Astrocyte of the cerebellum (primary cell): Measurements from ENCODE around the gene PCCA.
"Not testable (repeated sequence)": the region's sequence is repeated elsewhere in the genome, so short reads cannot be mapped to it uniquely, and the experiment has no call there.

ENCODE experiments used
- DNase-seq: peaks from one replicate; pipeline ENCODE4 v3.0.0-alpha.2; 2011; ENCODE audit warnings: low read depth
- H3K4me3 ChIP-seq: 2 replicates; pipeline ENCODE4 v1.5.1; 2011; ENCODE audit warnings: mild to moderate bottlenecking, low read depth, low read length, moderate library complexity
- in situ Hi-C: cut with HindIII; loops from 2 replicates; pipeline ENCODE4 v1.10.0; 2017; ENCODE audit warnings: low sequenced_read_pairs
- TF ChIP-seq, protein P1 (sequence below): IDR thresholded peaks from 2 replicates; pipeline ENCODE4 v1.5.1; 2012; ENCODE audit warnings: low read length, low read depth, moderate library complexity, mild to moderate bottlenecking; ENCODE audit errors: missing control alignments

Gene PCCA

DNA sequence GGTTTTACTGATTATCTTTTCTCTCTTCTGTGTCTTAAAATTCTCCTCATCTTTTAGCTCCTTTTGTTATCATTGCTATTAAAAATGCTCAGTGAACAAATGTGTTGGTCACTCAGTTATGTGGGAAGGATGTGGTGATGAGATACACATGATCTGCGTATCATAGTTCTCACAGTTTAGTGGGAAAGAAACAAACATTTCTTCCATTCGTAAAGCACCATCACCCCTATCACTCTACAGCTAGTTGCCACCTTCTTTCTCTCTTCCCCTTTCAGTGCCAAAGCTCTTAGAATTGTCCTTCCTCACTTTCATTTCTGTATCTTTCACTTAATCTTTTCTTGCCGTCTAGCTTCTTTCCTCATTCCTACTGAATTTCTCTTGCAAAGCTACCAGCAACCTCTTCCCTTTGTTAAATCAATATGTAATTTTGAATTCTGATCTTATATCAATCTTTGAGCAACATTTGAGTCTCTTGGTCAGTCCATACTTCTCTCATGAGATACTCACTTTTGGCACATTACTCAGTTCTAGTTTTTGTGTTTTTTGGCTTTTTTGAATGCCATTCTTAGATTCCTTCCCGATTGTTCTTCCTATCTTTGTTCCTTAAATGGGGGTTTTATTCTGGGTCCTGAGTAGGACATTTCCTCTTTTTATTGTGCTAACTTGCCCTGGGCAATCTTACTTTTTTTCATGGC lies 122.3 kb downstream of the PCCA start:
- in situ Hi-C loops = no loop called here
- TF ChIP-seq, protein P1, sequence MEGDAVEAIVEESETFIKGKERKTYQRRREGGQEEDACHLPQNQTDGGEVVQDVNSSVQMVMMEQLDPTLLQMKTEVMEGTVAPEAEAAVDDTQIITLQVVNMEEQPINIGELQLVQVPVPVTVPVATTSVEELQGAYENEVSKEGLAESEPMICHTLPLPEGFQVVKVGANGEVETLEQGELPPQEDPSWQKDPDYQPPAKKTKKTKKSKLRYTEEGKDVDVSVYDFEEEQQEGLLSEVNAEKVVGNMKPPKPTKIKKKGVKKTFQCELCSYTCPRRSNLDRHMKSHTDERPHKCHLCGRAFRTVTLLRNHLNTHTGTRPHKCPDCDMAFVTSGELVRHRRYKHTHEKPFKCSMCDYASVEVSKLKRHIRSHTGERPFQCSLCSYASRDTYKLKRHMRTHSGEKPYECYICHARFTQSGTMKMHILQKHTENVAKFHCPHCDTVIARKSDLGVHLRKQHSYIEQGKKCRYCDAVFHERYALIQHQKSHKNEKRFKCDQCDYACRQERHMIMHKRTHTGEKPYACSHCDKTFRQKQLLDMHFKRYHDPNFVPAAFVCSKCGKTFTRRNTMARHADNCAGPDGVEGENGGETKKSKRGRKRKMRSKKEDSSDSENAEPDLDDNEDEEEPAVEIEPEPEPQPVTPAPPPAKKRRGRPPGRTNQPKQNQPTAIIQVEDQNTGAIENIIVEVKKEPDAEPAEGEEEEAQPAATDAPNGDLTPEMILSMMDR = no peak
- H3K4me3 ChIP-seq = no peak overlapping the region
- no peak for DNase-seq

DNA sequence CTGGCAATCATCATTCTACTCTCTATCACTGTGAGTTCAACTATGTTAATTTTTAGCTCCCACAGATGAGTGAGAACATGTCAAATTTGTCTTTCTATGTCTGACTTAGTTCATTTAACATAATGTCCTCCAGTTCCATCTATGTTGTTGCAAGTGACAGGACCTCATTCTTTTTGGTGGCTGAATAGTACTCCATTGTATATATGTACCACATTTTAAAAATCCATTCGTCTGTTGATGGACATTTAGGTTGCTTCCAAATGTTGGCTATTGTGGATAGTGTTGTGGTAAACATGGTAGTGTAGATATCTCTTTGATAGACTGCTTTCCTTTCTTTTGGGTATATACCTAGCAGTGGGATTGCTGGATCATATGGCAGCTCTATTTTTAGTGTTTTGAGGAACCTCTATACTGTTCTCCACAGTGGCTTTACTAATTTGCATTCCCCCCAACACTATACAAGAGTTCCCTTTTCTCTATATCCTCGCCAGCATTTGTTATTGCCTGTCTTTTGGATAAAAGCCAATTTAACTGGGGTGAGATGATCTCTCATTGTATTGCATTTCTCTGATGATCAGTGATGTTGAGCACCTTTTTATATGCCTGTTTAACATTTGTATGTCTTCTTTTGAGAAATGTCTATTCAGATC lies 124.1 kb downstream of the PCCA start:
- in situ Hi-C loops = no loop called here

DNA sequence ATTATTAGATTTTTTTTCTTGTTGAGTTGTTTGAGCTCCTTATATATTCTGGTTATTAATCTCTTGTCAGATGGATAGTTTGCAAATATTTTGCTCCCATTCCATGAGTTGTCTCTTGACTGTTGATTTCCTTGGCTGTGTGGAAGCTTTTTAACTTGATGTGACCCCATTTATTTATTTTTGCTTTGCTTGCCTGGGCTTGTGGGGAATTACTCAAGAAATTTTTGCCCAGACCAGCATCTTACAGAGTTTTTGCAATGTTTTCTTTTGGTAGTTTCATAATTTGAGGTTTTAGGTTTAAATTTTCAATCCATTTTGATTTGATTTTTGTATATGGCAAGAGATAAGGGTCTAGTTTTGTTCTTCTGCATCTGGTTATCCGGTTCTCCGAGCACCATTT lies 124.7 kb downstream of the PCCA start:
- in situ Hi-C loops = no loop called here
- DNase-seq = no peak
- TF ChIP-seq, protein P1 = no peak
- H3K4me3 ChIP-seq = no peak overlapping the region

More for the DNA sequence above, 124.1 kb downstream of the PCCA start:
- TF ChIP-seq, protein P1 = no peak
- H3K4me3 ChIP-seq = no peak overlapping the region
- DNase-seq = no peak

DNA sequence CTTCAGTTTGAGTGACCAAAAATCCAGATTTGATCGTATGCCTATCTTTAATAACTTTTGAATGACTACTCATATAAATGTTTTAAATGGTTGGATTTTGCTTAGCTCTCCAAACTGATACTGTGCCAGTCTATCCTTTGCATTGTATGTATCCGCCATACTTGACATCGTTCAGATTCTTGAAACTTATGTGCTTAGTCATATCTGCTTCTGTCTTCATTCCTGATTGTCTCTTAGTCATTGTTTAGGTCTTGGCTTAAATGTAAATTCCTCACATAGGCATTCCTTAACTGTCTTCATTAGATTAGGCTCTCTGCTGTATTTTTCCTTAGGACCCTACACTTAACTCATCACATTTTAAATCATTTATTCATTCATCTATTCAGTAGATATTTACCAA lies 126.0 kb downstream of the PCCA start:
- no peak for DNase-seq
- in situ Hi-C loops = no loop called here
- TF ChIP-seq, protein P1 = no peak
- no peak overlapping the region for H3K4me3 ChIP-seq

DNA sequence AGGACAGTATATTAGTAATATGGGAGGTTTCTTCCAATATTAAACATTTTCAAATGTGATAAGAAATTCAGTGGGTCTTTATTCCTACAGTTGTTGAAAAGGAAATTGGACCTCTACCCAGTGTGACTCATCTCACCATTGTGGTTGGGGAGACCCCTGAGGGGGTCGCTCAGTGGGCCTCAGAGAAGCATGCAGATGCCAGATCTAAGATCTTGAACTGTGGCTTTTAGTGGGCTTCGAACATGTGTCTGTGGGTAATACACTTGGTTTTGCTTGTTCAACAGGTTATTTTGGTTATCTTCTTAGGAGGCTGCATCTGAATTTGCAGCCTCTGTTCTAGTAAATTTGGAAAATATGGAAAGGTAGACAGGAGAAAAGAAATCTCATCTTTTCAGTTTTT lies 132.3 kb downstream of the PCCA start:
- TF ChIP-seq, protein P1 = no peak
- DNase-seq = no peak
- no peak overlapping the region for H3K4me3 ChIP-seq
- in situ Hi-C loops = no loop called here

DNA sequence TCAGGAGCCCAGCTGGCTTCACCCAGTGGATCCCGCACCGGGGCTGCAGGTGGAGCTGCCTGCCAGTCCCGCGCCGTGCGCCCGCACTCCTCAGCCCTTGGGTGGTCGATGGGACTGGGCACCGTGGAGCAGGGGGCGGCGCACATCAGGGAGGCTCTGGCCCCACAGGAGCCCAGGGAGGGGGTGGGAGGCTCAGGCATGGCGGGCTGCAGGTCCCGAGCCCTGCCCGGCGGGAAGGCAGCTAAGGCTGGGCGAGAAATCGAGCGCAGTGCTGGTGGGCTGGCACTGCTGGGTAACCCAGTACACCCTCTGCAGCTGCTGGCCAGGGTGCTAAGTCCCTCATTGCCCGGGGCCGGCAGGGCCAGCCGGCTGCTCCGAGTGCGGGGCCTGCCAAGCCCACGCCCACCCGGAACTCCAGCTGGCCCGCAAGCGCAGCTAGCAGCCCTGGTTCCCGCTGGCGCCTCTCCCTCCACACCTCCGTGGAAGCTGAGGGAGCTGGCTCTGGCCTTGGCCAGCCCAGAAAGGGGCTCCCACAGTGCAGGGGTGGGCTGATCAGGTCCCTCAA lies 135.2 kb downstream of the PCCA start:
- H3K4me3 ChIP-seq, DNase-seq, in situ Hi-C loops: not testable (repeated sequence)

DNA sequence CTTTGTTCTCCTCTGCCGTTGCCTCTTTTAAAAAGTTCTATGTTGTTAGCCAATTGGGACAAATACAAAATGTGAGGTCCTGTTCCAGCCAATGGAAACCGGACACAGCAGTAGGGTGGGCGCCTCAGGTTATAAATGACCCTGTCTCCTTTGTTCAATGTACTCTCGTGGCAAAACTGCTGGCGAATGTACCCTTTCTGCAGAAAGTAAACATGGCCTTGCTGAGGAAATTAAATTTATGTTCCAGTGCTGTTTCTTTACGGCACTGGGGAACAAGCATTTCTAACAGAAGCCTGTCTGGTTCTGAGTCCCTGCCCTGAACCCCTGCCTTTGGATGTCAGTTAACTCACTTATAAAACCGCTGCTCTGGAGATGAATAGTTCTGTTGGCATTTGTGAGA lies 140.7 kb downstream of the PCCA start:
- in situ Hi-C loops = loop anchor here (25.0 kb wide), 2 partner anchors 242 to 567 kb away; partner anchors contain the start of gene ZIC2
- TF ChIP-seq, protein P1 = no peak

More for the DNA sequence above, 140.7 kb downstream of the PCCA start:
- no peak overlapping the region for H3K4me3 ChIP-seq
- no peak for DNase-seq
